HL-60 (cell line): ENCODE results near the gene TCEAL7.

Experiments used
- DNase-seq, 2 experiments: peaks; one replicate each; pipeline ENCODE4 v3.0.0-alpha.2; 2010 to 2020; ENCODE audit warnings: low read depth in 1 of 2, low spot score in 1 of 2
- H3K27ac ChIP-seq: fragments of 250-450 bp; sonication (Bioruptor Pico); replicated peaks from 2 replicates; pipeline ENCODE4 v1.5.1; 2020; ENCODE audit warnings: mild to moderate bottlenecking, moderate library complexity
- H3K27me3 ChIP-seq: fragments of 250-450 bp; sonication (Bioruptor Pico); 2 replicates; pipeline ENCODE4 v1.5.1; 2021; ENCODE audit warnings: mild to moderate bottlenecking, moderate library complexity; ENCODE audit not compliant: insufficient read depth, poor library complexity, severe bottlenecking
- H3K4me3 ChIP-seq: replicated peaks from 2 replicates; pipeline ENCODE4 v1.5.1; 2011; ENCODE audit warnings: mild to moderate bottlenecking, control low read depth, low read length; ENCODE audit not compliant: insufficient read depth
- GABPA ChIP-seq: IDR thresholded peaks from 2 replicates; pipeline ENCODE4 v1.6.1; 2012; ENCODE audit warnings: low read depth
- POLR2AphosphoS5 ChIP-seq: IDR thresholded peaks from 2 replicates; pipeline ENCODE4 v1.6.1; 2012; ENCODE audit warnings: low read depth
- SPI1 ChIP-seq: IDR thresholded peaks from 2 replicates; pipeline ENCODE4 v1.6.1; 2012; ENCODE audit warnings: low read depth, mild to moderate bottlenecking, borderline replicate concordance
- TF ChIP-seq, protein P1 (sequence below): IDR thresholded peaks from 2 replicates; pipeline ENCODE4 v1.6.1; 2012; ENCODE audit warnings: low read depth; ENCODE audit not compliant: insufficient replicate concordance
- TF ChIP-seq, protein P2 (sequence below): IDR thresholded peaks from one replicate; pipeline ENCODE4 v1.5.1; 2011; ENCODE audit warnings: low read length, control low read depth, inconsistent platforms; ENCODE audit not compliant: insufficient read depth

Gene TCEAL7

DNA sequence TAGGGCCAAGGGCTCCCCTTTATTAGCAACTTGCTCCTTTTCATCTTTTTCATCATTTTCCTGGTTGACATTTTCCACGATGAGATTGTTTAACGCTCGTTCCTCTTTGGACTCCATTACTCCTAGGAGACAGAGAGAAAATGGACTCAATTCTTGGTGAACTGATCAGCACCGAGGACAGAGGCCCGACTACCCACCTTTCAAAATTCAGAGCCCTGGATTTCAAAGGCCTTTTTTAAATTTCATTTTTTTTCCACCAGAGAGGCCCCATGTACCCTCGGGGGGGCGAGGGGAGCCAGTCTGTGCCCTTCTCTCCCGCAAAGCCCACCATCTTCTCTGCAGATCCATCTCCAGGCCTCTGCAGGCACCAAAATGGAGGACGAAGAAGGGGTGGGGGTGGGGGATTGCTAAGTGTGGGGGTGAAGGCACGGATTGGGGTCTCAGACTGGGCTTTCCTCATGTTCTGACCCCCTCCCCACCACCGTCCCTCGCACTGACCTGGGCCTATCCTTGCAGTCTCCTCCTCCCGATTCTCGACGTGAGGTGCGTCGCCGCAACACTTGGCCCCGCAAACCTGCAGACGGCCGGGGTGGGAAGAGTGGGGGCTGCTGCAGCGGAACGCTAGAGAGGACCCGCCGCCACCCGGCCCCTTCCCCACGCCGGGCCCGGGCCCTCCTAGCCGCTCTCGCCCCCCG, 20.0 kb upstream of the TCEAL7 start:
- Histone ChIP-seq H3K4me3 (no peak overlapping the region), H3K27me3 (peaks cover 10% of the 10 kb centered on the region), H3K27ac (no peak overlapping the region)
- DNase-seq = no peak
- TF ChIP-seq POLR2AphosphoS5 (no peak), SPI1 (no peak)
- TF ChIP-seq, protein P1, sequence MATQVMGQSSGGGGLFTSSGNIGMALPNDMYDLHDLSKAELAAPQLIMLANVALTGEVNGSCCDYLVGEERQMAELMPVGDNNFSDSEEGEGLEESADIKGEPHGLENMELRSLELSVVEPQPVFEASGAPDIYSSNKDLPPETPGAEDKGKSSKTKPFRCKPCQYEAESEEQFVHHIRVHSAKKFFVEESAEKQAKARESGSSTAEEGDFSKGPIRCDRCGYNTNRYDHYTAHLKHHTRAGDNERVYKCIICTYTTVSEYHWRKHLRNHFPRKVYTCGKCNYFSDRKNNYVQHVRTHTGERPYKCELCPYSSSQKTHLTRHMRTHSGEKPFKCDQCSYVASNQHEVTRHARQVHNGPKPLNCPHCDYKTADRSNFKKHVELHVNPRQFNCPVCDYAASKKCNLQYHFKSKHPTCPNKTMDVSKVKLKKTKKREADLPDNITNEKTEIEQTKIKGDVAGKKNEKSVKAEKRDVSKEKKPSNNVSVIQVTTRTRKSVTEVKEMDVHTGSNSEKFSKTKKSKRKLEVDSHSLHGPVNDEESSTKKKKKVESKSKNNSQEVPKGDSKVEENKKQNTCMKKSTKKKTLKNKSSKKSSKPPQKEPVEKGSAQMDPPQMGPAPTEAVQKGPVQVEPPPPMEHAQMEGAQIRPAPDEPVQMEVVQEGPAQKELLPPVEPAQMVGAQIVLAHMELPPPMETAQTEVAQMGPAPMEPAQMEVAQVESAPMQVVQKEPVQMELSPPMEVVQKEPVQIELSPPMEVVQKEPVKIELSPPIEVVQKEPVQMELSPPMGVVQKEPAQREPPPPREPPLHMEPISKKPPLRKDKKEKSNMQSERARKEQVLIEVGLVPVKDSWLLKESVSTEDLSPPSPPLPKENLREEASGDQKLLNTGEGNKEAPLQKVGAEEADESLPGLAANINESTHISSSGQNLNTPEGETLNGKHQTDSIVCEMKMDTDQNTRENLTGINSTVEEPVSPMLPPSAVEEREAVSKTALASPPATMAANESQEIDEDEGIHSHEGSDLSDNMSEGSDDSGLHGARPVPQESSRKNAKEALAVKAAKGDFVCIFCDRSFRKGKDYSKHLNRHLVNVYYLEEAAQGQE = peak; percentile 69
- TF ChIP-seq, protein P2, sequence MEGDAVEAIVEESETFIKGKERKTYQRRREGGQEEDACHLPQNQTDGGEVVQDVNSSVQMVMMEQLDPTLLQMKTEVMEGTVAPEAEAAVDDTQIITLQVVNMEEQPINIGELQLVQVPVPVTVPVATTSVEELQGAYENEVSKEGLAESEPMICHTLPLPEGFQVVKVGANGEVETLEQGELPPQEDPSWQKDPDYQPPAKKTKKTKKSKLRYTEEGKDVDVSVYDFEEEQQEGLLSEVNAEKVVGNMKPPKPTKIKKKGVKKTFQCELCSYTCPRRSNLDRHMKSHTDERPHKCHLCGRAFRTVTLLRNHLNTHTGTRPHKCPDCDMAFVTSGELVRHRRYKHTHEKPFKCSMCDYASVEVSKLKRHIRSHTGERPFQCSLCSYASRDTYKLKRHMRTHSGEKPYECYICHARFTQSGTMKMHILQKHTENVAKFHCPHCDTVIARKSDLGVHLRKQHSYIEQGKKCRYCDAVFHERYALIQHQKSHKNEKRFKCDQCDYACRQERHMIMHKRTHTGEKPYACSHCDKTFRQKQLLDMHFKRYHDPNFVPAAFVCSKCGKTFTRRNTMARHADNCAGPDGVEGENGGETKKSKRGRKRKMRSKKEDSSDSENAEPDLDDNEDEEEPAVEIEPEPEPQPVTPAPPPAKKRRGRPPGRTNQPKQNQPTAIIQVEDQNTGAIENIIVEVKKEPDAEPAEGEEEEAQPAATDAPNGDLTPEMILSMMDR = no peak

DNA sequence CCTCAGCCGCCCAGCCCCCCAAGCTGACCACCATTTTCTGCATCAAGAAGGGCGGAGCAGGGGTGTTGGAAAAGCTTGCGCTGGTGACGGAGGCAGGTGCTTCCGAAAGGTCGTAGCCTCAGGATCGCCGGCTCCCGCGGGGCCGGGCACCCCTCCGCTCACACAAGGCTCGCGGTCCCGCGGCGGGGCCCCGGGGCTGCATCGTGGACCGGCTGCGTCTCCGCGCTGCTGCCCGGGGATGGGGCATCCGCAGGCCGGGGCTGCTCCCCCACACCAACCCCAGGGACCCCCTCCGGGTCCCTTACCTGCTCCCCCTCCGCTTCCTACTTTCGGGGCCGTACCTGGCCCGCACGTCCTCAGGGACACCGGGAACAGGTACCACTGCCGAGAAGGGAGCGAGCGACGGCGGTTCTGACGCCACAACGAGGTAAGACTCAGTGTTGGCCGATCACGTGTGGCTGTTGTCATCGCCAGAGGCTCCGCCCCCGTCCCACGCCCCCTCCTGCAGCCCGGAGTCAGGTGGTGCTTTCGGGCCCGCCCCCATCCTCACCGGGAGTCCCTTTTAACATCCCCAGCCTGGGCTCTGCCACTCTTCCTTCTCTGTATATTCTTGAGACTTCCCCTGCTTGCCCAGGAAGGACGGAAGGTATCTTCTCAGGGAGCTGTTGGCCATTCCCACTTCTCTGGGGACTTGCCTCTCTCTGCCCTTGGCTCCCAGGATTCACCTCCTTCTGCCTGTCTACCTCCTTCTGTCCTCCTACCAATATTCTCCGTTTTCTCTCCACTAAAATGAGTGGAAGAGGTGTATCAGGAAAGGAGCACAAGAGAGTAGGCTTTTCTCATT, 19.3 kb upstream of the TCEAL7 start, which contains the start of gene BEX2:
Gene BEX2, minus strand, starts transcription at position 436 of the 844 bp plus-strand sequence. CDS start 1,014 bp downstream, outside the sequence.
- no peak within 1 kb of the TSS for H3K4me3 ChIP-seq
- no peak for TF ChIP-seq POLR2AphosphoS5
- TF ChIP-seq, protein P1 = no peak
- no peak for TF ChIP-seq SPI1
- TF ChIP-seq, protein P2 = no peak
- TF ChIP-seq GABPA = no peak
- peak in 1 of 2 experiments; percentile 1 for DNase-seq
- H3K27me3 ChIP-seq = peaks cover 10% of the 10 kb centered on the region
- no peak within 1 kb of the TSS for H3K27ac ChIP-seq

DNA sequence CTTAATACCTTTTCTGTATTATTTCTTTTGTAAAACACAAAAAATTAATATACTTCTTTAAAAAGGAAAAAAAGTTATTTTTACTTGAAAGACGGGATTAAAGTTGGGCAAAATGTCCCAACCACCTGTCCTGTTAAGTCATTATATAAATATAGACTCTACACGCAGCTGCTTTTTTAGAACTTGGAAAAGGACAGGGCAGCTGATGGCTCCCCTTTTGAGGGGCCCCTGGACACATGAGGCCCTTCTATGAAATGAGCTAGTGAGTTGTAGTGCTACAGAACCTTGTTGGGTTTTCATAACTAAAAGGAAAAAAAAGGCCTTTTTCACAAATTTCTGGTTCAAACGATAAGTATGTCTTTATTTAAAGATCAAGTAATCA, 18.6 kb upstream of the TCEAL7 start:
- no peak for DNase-seq
- Histone ChIP-seq H3K27ac (no peak overlapping the region), H3K27me3 (peaks cover 9% of the 10 kb centered on the region), H3K4me3 (no peak overlapping the region)
- TF ChIP-seq GABPA (no peak), POLR2AphosphoS5 (no peak), SPI1 (no peak)
- TF ChIP-seq, protein P1 = no peak
- TF ChIP-seq, protein P2 = no peak
